Measurements from ENCODE around the gene ACVR1C.

Gene ACVR1C

GRCh38 chr2:157497638-157498314 is 130.9 kb downstream of the ACVR1C start:
- DNase-seq (ENCODE audit: low read depth), result peak; percentile 49

- DNase-seq (ENCODE audit: low read depth), result peak; percentile 63
These were observed 136.4 kb downstream of the ACVR1C start for GRCh38 chr2:157492189-157492773.

- no peak for DNase-seq (ENCODE audit: low read depth)
These were observed 138.7 kb downstream of the ACVR1C start for GRCh38 chr2:157489983-157490382.

- no peak for DNase-seq (ENCODE audit: low read depth)
These were observed 139.8 kb downstream of the ACVR1C start for GRCh38 chr2:157488877-157489276.

- no peak for DNase-seq (ENCODE audit: low read depth)
These were observed 140.9 kb downstream of the ACVR1C start for GRCh38 chr2:157487747-157488146.

GRCh38 chr2:157487271-157487610 is 141.4 kb downstream of the ACVR1C start:
- no peak for DNase-seq (ENCODE audit: low read depth)

GRCh38 chr2:157486596-157487270 is 141.9 kb downstream of the ACVR1C start:
- DNase-seq (ENCODE audit: low read depth), result peak; percentile 23

GRCh38 chr2:157480182-157480961 is 148.3 kb downstream of the ACVR1C start:
- DNase-seq (ENCODE audit: low read depth), result peak; percentile 41

GRCh38 chr2:157479081-157480027 is 149.3 kb downstream of the ACVR1C start:
- DNase-seq (ENCODE audit: low read depth), result no peak

GRCh38 chr2:157477919-157478318 is 150.7 kb downstream of the ACVR1C start:
- no peak for DNase-seq (ENCODE audit: low read depth)

GRCh38 chr2:157476953-157477709 is 151.5 kb downstream of the ACVR1C start:
- DNase-seq (ENCODE audit: low read depth), result no peak

Measured in iris pigment epithelial cell (primary cell).